Mesendoderm (in vitro differentiated cells): Measurements from ENCODE around the gene TMEM121B.

Source experiments
- DNase-seq: peaks from one replicate; pipeline ENCODE4 v3.0.0; 2013
- H2AK5ac ChIP-seq: 2 replicates; pipeline ENCODE4 v1.6.1; 2013; ENCODE audit warnings: low read length, inconsistent platforms
- H2BK120ac ChIP-seq: 2 replicates; pipeline ENCODE4 v1.6.1; 2013; ENCODE audit warnings: low read depth, mild to moderate bottlenecking, low read length, moderate library complexity, mixed read lengths
- H2BK15ac ChIP-seq: replicated peaks from 2 replicates; pipeline ENCODE4 v1.6.1; 2013; ENCODE audit warnings: low read depth, mild to moderate bottlenecking, moderate library complexity
- H2BK5ac ChIP-seq: 2 replicates; pipeline ENCODE4 v1.6.1; 2013; ENCODE audit warnings: low read length, inconsistent platforms
- H3K18ac ChIP-seq: 2 replicates; pipeline ENCODE4 v1.6.1; 2013; ENCODE audit warnings: mild to moderate bottlenecking, low read length, mixed read lengths
- H3K23ac ChIP-seq: one replicate; pipeline ENCODE4 v1.6.1; 2013; ENCODE audit warnings: low read length
- H3K27ac ChIP-seq: 2 replicates; pipeline ENCODE4 v1.5.1; 2013; ENCODE audit warnings: low read depth, mild to moderate bottlenecking, inconsistent platforms, low read length, moderate library complexity
- H3K27me3 ChIP-seq: 2 replicates; pipeline ENCODE4 v1.6.1; 2013; ENCODE audit warnings: low read length, control low read depth, mild to moderate bottlenecking, inconsistent platforms; ENCODE audit not compliant: insufficient read depth, poor library complexity
- H3K36me3 ChIP-seq: 2 replicates; pipeline ENCODE4 v1.6.1; 2013; ENCODE audit warnings: low read length, inconsistent platforms; ENCODE audit not compliant: control insufficient read depth, insufficient read depth
- H3K4ac ChIP-seq: one replicate; pipeline ENCODE4 v1.6.1; 2013; ENCODE audit warnings: low read depth, mild to moderate bottlenecking, low read length, moderate library complexity
- H3K4me1 ChIP-seq: 2 replicates; pipeline ENCODE4 v1.6.1; 2013; ENCODE audit warnings: low read depth, low read length, inconsistent platforms; ENCODE audit not compliant: control insufficient read depth
- H3K4me2 ChIP-seq: 2 replicates; pipeline ENCODE4 v1.6.1; 2013; ENCODE audit warnings: low read length
- H3K4me3 ChIP-seq: 2 replicates; pipeline ENCODE4 v1.5.1; 2013; ENCODE audit warnings: mild to moderate bottlenecking, low read length
- H3K56ac ChIP-seq: one replicate; pipeline ENCODE4 v1.6.1; 2013; ENCODE audit warnings: low read length
- H3K79me1 ChIP-seq: 2 replicates; pipeline ENCODE4 v1.6.1; 2013; ENCODE audit warnings: low read length, inconsistent platforms
- H3K79me2 ChIP-seq: 2 replicates; pipeline ENCODE4 v1.6.1; 2013; ENCODE audit warnings: mild to moderate bottlenecking, low read length; ENCODE audit not compliant: control insufficient read depth, insufficient read depth
- H3K9ac ChIP-seq: 2 replicates; pipeline ENCODE4 v1.6.1; 2013; ENCODE audit warnings: low read length, inconsistent platforms
- H4K5ac ChIP-seq: one replicate; pipeline ENCODE4 v1.6.1; 2013; ENCODE audit warnings: low read length
- H4K8ac ChIP-seq: one replicate; pipeline ENCODE4 v1.6.1; 2013; ENCODE audit warnings: low read depth, mild to moderate bottlenecking, control low read depth, low read length, moderate library complexity
- WGBS: extraction: QIAGEN DNeasy Blood & Tissue Kit; methylation state at CpG from one replicate; pipeline ENCODE4 v1.1.7; 2013; ENCODE audit warnings: low lambda C conversion rate, missing lambda C conversion rate; ENCODE audit not compliant: insufficient coverage; ENCODE audit errors: extremely low coverage; 5-methylcytosine and 5-hydroxymethylcytosine counted together

TMEM121B gene

DNA sequence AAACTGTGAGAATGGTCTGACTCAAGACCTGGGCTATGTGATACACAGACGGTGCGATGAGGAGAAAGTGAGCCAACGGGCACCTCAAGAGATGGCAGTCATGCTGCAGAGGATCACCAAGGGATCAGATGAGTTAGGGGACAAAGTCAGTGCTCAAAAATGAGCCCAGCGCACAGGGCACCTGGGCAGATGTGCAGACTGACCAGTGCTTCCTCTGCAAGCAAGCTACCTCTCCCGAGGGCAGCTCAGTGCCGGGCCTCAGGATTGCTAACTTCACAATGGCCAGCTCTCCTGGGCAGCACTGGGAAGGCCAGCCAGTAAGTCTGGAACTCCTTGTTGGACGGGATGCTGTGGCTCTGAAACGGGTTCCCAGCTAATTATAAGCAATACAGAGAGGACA, 22.7 kb upstream of the TMEM121B start:
- Histone ChIP-seq H3K23ac (no peak overlapping the region), H4K8ac (no peak overlapping the region), H2BK15ac (no peak overlapping the region), H2BK120ac (no peak overlapping the region), H3K4me3 (no peak overlapping the region), H3K56ac (no peak overlapping the region), H3K4ac (no peak overlapping the region), H3K27ac (no peak overlapping the region), H3K4me1 (no peaks in the 10 kb centered on the region), H3K9ac (no peak overlapping the region), H4K5ac (no peak overlapping the region), H3K18ac (no peak overlapping the region), H3K4me2 (no peak overlapping the region), H3K79me1 (peaks cover 2% of the 10 kb centered on the region), H3K36me3 (peaks cover 2% of the 10 kb centered on the region), H2BK5ac (no peak overlapping the region), H3K79me2 (peaks cover 9% of the 10 kb centered on the region), H2AK5ac (no peak overlapping the region), H3K27me3 (no peaks in the 10 kb centered on the region)
- no peak for DNase-seq
- WGBS = no CpG with 5 or more reads among the region's 8 CpGs

GRCh38 chr22:17143101-17143500, 21.9 kb upstream of the TMEM121B start:
- H3K23ac ChIP-seq = no peak overlapping the region
- H3K27me3 ChIP-seq = no peaks in the 10 kb centered on the region
- no peak overlapping the region for H3K4me2 ChIP-seq
- no peak overlapping the region for H2AK5ac ChIP-seq
- no peak overlapping the region for H2BK5ac ChIP-seq
- H2BK120ac ChIP-seq = no peak overlapping the region
- no peak overlapping the region for H4K8ac ChIP-seq
- H2BK15ac ChIP-seq = no peak overlapping the region
- no peak overlapping the region for H4K5ac ChIP-seq
- H3K27ac ChIP-seq = no peak overlapping the region
- no peak overlapping the region for H3K56ac ChIP-seq
- WGBS = no CpG with 5 or more reads among the region's 9 CpGs
- no peak overlapping the region for H3K4ac ChIP-seq
- H3K36me3 ChIP-seq = peaks cover 2% of the 10 kb centered on the region
- H3K79me1 ChIP-seq = peaks cover 2% of the 10 kb centered on the region
- H3K4me3 ChIP-seq = no peak overlapping the region
- DNase-seq = no peak
- H3K18ac ChIP-seq = no peak overlapping the region
- no peaks in the 10 kb centered on the region for H3K4me1 ChIP-seq
- H3K79me2 ChIP-seq = peaks cover 3% of the 10 kb centered on the region
- H3K9ac ChIP-seq = no peak overlapping the region

DNA sequence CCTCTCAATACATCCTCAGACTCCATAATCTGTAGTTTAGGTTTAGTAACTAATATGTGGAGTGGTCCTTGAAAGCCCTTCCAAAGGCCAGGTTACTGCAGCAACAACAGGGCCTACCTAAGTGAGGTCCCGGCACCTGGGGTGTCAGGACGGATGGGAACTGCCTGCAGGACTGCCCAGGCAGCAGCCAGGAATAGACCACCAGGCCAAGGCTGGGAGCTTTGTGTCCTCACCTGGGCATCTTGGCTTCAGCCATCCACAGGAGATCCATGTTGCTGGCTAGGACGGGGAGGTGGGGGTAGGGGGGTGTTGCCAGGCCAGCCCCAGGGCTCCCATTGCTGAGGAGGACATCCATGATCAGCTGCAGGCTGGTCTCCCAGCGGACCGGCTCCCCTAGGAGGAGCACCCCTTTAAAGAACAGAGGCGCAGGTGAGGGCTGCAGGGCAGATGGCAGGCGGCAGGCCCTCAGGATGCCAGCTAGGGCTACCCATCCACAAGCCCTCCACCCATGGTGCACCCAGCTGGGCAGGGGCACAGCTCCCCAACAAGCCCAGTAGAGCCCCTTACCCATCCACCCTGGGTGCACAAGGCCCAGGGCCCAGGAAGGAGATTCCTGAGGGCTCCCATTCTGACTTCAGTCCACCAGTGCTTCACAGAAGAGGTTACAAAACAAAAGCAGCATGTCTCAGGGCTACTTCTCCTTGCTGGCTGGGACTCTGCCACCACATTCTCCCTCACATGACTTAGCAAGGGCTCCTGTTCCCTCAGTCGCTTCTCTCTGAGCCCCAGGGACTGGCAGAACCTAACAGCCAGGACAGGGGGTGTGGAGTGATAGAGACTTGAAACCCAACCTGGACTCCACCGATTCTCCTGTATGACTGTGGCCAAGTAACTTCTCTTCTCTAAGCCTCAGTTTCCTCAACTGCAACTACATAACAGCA, 19.9 kb upstream of the TMEM121B start:
- Histone ChIP-seq H2BK120ac (no peak overlapping the region), H2AK5ac (no peak overlapping the region), H3K36me3 (peaks cover 2% of the 10 kb centered on the region), H3K9ac (no peak overlapping the region), H3K18ac (no peak overlapping the region), H3K4me1 (no peaks in the 10 kb centered on the region), H3K4ac (no peak overlapping the region), H4K8ac (no peak overlapping the region), H3K79me1 (no peaks in the 10 kb centered on the region), H3K4me2 (no peak overlapping the region), H4K5ac (no peak overlapping the region), H3K27me3 (no peaks in the 10 kb centered on the region), H3K4me3 (no peak overlapping the region), H3K56ac (no peak overlapping the region), H2BK15ac (no peak overlapping the region), H2BK5ac (no peak overlapping the region), H3K23ac (no peak overlapping the region), H3K79me2 (no peaks in the 10 kb centered on the region), H3K27ac (no peak overlapping the region)
- DNase-seq = no peak
- no CpG with 5 or more reads among the region's 9 CpGs for WGBS

DNA sequence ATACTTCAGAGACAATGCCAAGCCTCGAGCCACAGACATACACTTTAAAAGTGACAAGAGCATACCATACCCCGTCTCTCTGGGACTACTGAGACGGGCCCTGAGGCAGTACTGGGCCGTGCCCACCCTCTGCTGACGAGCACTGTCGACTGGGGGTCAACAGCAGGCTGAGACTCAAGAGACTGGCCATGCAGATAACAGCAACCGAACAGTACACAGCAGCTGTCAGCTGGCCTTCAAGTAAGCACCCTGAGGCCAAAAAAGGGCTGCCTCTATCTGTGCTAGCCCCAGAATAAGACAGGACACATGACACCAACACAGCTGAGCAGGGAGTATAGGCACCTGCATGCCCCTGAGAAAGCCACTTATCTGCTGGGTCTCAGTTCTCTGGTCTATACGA, 18.9 kb upstream of the TMEM121B start:
- no peak overlapping the region for H3K4me2 ChIP-seq
- no peaks in the 10 kb centered on the region for H3K27me3 ChIP-seq
- no peak overlapping the region for H2BK120ac ChIP-seq
- H3K36me3 ChIP-seq = peaks cover 2% of the 10 kb centered on the region
- no peak overlapping the region for H3K27ac ChIP-seq
- no peaks in the 10 kb centered on the region for H3K79me2 ChIP-seq
- no peak overlapping the region for H2AK5ac ChIP-seq
- no peak overlapping the region for H4K8ac ChIP-seq
- H3K4me1 ChIP-seq = no peaks in the 10 kb centered on the region
- no peak overlapping the region for H3K4ac ChIP-seq
- H3K56ac ChIP-seq = no peak overlapping the region
- H4K5ac ChIP-seq = no peak overlapping the region
- H3K4me3 ChIP-seq = no peak overlapping the region
- DNase-seq = no peak
- H3K18ac ChIP-seq = no peak overlapping the region
- WGBS = no CpG with 5 or more reads among the region's 8 CpGs
- H3K23ac ChIP-seq = no peak overlapping the region
- H2BK5ac ChIP-seq = no peak overlapping the region
- no peak overlapping the region for H3K9ac ChIP-seq
- H3K79me1 ChIP-seq = no peaks in the 10 kb centered on the region
- H2BK15ac ChIP-seq = no peak overlapping the region

DNA sequence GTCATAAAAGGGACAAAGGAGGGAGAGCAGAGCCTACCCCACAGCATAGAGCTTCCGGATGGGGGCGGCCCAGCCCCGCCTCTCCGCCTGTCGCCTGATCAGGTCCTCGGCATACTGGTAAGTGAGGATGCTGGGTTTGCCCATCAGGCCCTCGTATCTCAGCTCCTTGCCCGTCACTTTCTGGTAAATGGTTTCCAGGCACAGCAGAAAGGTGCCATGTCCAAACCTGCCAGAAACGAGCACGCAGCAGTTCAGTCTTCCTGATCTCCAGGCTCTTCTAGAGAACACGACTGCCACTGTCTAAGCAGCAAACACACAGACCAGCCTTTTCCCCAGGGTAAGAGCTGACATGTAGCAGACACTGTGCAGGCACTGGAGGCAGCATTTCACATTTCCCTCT, 17.4 kb upstream of the TMEM121B start:
- DNase-seq = no peak
- Histone ChIP-seq H3K27ac (no peak overlapping the region), H3K9ac (no peak overlapping the region), H3K18ac (no peak overlapping the region), H3K27me3 (no peaks in the 10 kb centered on the region), H2BK15ac (no peak overlapping the region), H3K56ac (no peak overlapping the region), H2BK5ac (no peak overlapping the region), H2BK120ac (no peak overlapping the region), H4K5ac (no peak overlapping the region), H3K79me2 (no peaks in the 10 kb centered on the region), H3K36me3 (peaks cover 2% of the 10 kb centered on the region), H3K4me1 (no peaks in the 10 kb centered on the region), H3K4ac (no peak overlapping the region), H3K4me3 (no peak overlapping the region), H3K79me1 (no peaks in the 10 kb centered on the region), H4K8ac (no peak overlapping the region), H3K23ac (no peak overlapping the region), H2AK5ac (no peak overlapping the region), H3K4me2 (no peak overlapping the region)
- no CpG with 5 or more reads among the region's 11 CpGs for WGBS
